ENCODE measurements around the gene ZNF232.

- no peak for TF ChIP-seq CTCF (IDR thresholded peaks at IDR 0.05; ENCODE audit: insufficient read depth, low read length, poor library complexity, severe bottlenecking)
- no peak for TF ChIP-seq EZH2phosphoT487 (conservative IDR thresholded peaks at IDR 0.05; ENCODE audit: low read length)
Observed at GRCh38 chr17:5121186-5121841, 9.6 kb upstream of the ZNF232 start.
